HepG2 (cell line): ENCODE results near the gene RNPS1. TPM values are rescaled to one million over a fixed set of nuclear protein-coding genes. Genes with fewer than 3 reads are reported as not detected.

Source experiments
- CCAR2 ChIP-seq: fragments of 200-400 bp; formaldehyde crosslinking; optimal IDR thresholded peaks from 2 replicates; pipeline ENCODE3; 2018; ENCODE audit warnings: low read depth, mild to moderate bottlenecking, low read length, moderate library complexity
- ERF ChIP-seq: IDR thresholded peaks from 2 replicates; pipeline ENCODE4 v1.6.1; 2018; ENCODE audit warnings: missing biosample characterization, missing genetic modification reagents
- ETV6 ChIP-seq: sonication (generic); formaldehyde crosslinking; conservative IDR thresholded peaks from 2 replicates; pipeline ENCODE4 v1.4.0; 2020; ENCODE audit warnings: missing genetic modification reagents
- FLYWCH1 ChIP-seq: sonication (generic); formaldehyde crosslinking; IDR thresholded peaks from 2 replicates; pipeline ENCODE4 v1.8.1; 2023; ENCODE audit warnings: mild to moderate bottlenecking, missing genetic modification reagents
- IKZF1 ChIP-seq: fragments of 450-650 bp; IDR thresholded peaks from 2 replicates; pipeline ENCODE4 v1.7.1; 2016
- KAT7 ChIP-seq: IDR thresholded peaks from 2 replicates; pipeline ENCODE4 v1.6.1; 2018; ENCODE audit warnings: borderline replicate concordance, missing compliant biosample characterization
- KLF15 ChIP-seq: sonication (generic); formaldehyde crosslinking; IDR thresholded peaks from 2 replicates; pipeline ENCODE4 v1.8.1; 2023; ENCODE audit warnings: borderline replicate concordance, mild to moderate bottlenecking, inconsistent platforms, missing genetic modification reagents, mixed read lengths
- LBX2 ChIP-seq: sonication (generic); formaldehyde crosslinking; IDR thresholded peaks from 2 replicates; pipeline ENCODE4 v1.5.0; 2020; ENCODE audit warnings: missing genetic modification reagents, mild to moderate bottlenecking, borderline replicate concordance
- MAX ChIP-seq: IDR thresholded peaks from 2 replicates; pipeline ENCODE4 v1.6.1; 2012; ENCODE audit warnings: inconsistent platforms
- MBNL3 ChIP-seq: fragments of 250-450 bp; sonication (Bioruptor Pico); conservative IDR thresholded peaks from 2 replicates; pipeline ENCODE4 v1.8.0; 2022; ENCODE audit warnings: mild to moderate bottlenecking, inconsistent platforms
- PAF1 ChIP-seq: IDR thresholded peaks from 2 replicates; pipeline ENCODE4 v1.6.1; 2016; ENCODE audit warnings: missing genetic modification reagents, missing compliant biosample characterization
- PHF5A ChIP-seq: IDR thresholded peaks from one replicate; pipeline ENCODE4 v1.6.1; 2018; ENCODE audit warnings: low read depth, missing genetic modification reagents; ENCODE audit not compliant: unreplicated experiment
- POLR2AphosphoS5 ChIP-seq: IDR thresholded peaks from 2 replicates; pipeline ENCODE4 v1.6.1; 2012; ENCODE audit warnings: low read depth, low read length
- SAP130 ChIP-seq: IDR thresholded peaks from 2 replicates; pipeline ENCODE4 v1.6.1; 2016; ENCODE audit warnings: low read depth
- SMAD1 ChIP-seq: sonication (generic); formaldehyde crosslinking; IDR thresholded peaks from 2 replicates; pipeline ENCODE4 v1.4.0; 2020; ENCODE audit warnings: missing genetic modification reagents, low read depth, mild to moderate bottlenecking, borderline replicate concordance
- SMYD3 ChIP-seq: sonication (generic); formaldehyde crosslinking; IDR thresholded peaks from 2 replicates; pipeline ENCODE4 v1.8.1; 2023; ENCODE audit warnings: mild to moderate bottlenecking, missing genetic modification reagents
- SRSF9 ChIP-seq: fragments of 200-400 bp; formaldehyde crosslinking; IDR thresholded peaks from 2 replicates; pipeline ENCODE4 v1.6.1; 2018; ENCODE audit warnings: borderline replicate concordance, mild to moderate bottlenecking, low read depth, low read length; ENCODE audit not compliant: insufficient read depth, poor library complexity, severe bottlenecking
- ZBTB20 ChIP-seq: sonication (generic); formaldehyde crosslinking; IDR thresholded peaks from 2 replicates; pipeline ENCODE4 v1.8.1; 2023; ENCODE audit warnings: missing genetic modification reagents, low read depth, mild to moderate bottlenecking, borderline replicate concordance
- ZBTB7B ChIP-seq: sonication (generic); formaldehyde crosslinking; IDR thresholded peaks from 2 replicates; pipeline ENCODE4 v1.4.0; 2020; ENCODE audit warnings: missing genetic modification reagents
- ZNF160 ChIP-seq: sonication (generic); formaldehyde crosslinking; IDR thresholded peaks from 2 replicates; pipeline ENCODE4 v1.8.0; 2022; ENCODE audit warnings: mild to moderate bottlenecking, inconsistent platforms, missing genetic modification reagents
- ZNF207 ChIP-seq: fragments of 450-650 bp; IDR thresholded peaks from 2 replicates; pipeline ENCODE4 v1.6.1; 2016; ENCODE audit warnings: antibody characterized with exemption, borderline replicate concordance
- ZNF282 ChIP-seq: fragments of 450-650 bp; IDR thresholded peaks from 2 replicates; pipeline ENCODE4 v1.6.1; 2018; ENCODE audit not compliant: partially characterized antibody
- ZNF33A ChIP-seq: sonication (generic); formaldehyde crosslinking; IDR thresholded peaks from 2 replicates; pipeline ENCODE4 v1.5.1; 2020; ENCODE audit warnings: missing genetic modification reagents, mild to moderate bottlenecking, moderate library complexity, borderline replicate concordance
- ZNF414 ChIP-seq: sonication (generic); formaldehyde crosslinking; IDR thresholded peaks from 2 replicates; pipeline ENCODE4 v1.5.0; 2020; ENCODE audit warnings: missing genetic modification reagents
- ZNF564 ChIP-seq: sonication (generic); formaldehyde crosslinking; IDR thresholded peaks from 2 replicates; pipeline ENCODE4 v1.8.1; 2023; ENCODE audit warnings: mild to moderate bottlenecking, missing genetic modification reagents
- ZNF773 ChIP-seq: sonication (generic); formaldehyde crosslinking; IDR thresholded peaks from 2 replicates; pipeline ENCODE4 v1.4.0; 2020; ENCODE audit warnings: missing genetic modification reagents, borderline replicate concordance
- ZNF839 ChIP-seq: sonication (generic); formaldehyde crosslinking; IDR thresholded peaks from 2 replicates; pipeline ENCODE4 v1.4.0; 2020; ENCODE audit warnings: missing genetic modification reagents, mild to moderate bottlenecking, borderline replicate concordance
- ZSCAN21 ChIP-seq: sonication (generic); formaldehyde crosslinking; IDR thresholded peaks from 2 replicates; pipeline ENCODE4 v1.8.0; 2022; ENCODE audit warnings: mild to moderate bottlenecking, missing genetic modification reagents, moderate library complexity, borderline replicate concordance
- polyA plus RNA-seq, 8 experiments: library from polyadenylated mRNA; depleted of rRNA in 3 of 8; stranded (reverse) in 7 of 8; unstranded in 1 of 8; fragments of >200 nt; fragmentation: Illumina TruSeq in 4 of 8; extraction: Trizol in 4 of 8; gene quantifications; 2 replicates each; pipeline versions ENCODE4 v1.2.1 to v1.2.3, GENCODE V29; 2011 to 2016; ENCODE audit warnings: low read depth in 4 of 8, missing spikeins in 1 of 8, mixed read lengths in 1 of 8; ENCODE audit not compliant: insufficient read depth in 1 of 8
- total RNA-seq, 5 experiments: library from RNA; depleted of rRNA; stranded (reverse); fragments of >200 nt; fragmentation: Illumina TruSeq; extraction: Trizol; gene quantifications; 2 replicates each; pipeline ENCODE4 v1.2.3, GENCODE V29; 2016; ENCODE audit warnings: low read depth in 1 of 5

The RNPS1 gene
- total and polyA plus RNA-seq, 2 of the 13 experiments (the other 11 are each of a cell fraction or from before 2014, with no cell fraction given), result 126 to 133 TPM

GRCh38 chr16:2267913-2268666 lies at the start of gene RNPS1 (continued):
- TF ChIP-seq ETV6 (no peak), ZNF773 (CRISPR knock-in tag) (no peak), MAX (peak; percentile 97), ZBTB20 (CRISPR knock-in tag) (peak; percentile 59), ERF (CRISPR knock-in tag) (peak; percentile 74; the same call in 1 of the 2 replicates), LBX2 (CRISPR knock-in tag) (no peak; the same call in 1 of the 2 replicates), ZNF839 (CRISPR knock-in tag) (peak; percentile 82; the same call in 1 of the 2 replicates), SMAD1 (CRISPR knock-in tag) (no peak; the same call in 1 of the 2 replicates), SRSF9 (no peak), ZNF414 (peak; percentile 98), PHF5A (CRISPR knock-in tag) (no peak), ZBTB7B (CRISPR knock-in tag) (peak; percentile 41; the same call in 1 of the 2 replicates), ZNF564 (peak; percentile 84; the same call in 1 of the 2 replicates), SMYD3 (CRISPR knock-in tag) (0 out of 2 replicates have a peak, but pooled peaks have one; percentile 51), FLYWCH1 (CRISPR knock-in tag) (no peak), ZNF282 (no peak), ZNF33A (CRISPR knock-in tag) (no peak), MBNL3 (CRISPR knock-in tag) (no peak), CCAR2 (no peak), KAT7 (CRISPR knock-in tag) (no peak), PAF1 (CRISPR knock-in tag) (no peak), KLF15 (CRISPR knock-in tag) (0 out of 2 replicates have a peak, but pooled peaks have one; percentile 56), POLR2AphosphoS5 (peak; percentile 94), IKZF1 (no peak), ZSCAN21 (peak; percentile 85), ZNF207 (no peak), SAP130 (CRISPR knock-in tag) (peak; percentile 96), ZNF160 (CRISPR knock-in tag) (0 out of 2 replicates have a peak, but pooled peaks have one; percentile 84)
